GM12892 (cell line): ENCODE measurements around the gene CRYGS.

Source experiments
- POLR2A ChIP-seq: IDR thresholded peaks from 2 replicates; pipeline ENCODE4 v1.6.1; 2011; ENCODE audit warnings: low read depth, low read length, control low read depth
- POLR2AphosphoS5 ChIP-seq: IDR thresholded peaks from 2 replicates; pipeline ENCODE4 v1.6.1; 2011; ENCODE audit warnings: low read depth, low read length, control low read depth
- TAF1 ChIP-seq: IDR thresholded peaks from 2 replicates; pipeline ENCODE4 v1.6.1; 2011; ENCODE audit warnings: low read depth, mild to moderate bottlenecking, control low read depth, low read length, borderline replicate concordance

- no peak for TF ChIP-seq POLR2A
- no peak for TF ChIP-seq POLR2AphosphoS5
- no peak for TF ChIP-seq TAF1
These were observed 26.9 kb upstream of the CRYGS start for GRCh38 chr3:186570941-186571643.
